LNCaP clone FGC (cell line): ENCODE measurements around the gene WDR1.

ENCODE experiments used
- DNase-seq: peaks from one replicate; pipeline ENCODE4 v3.0.0-alpha.2; 2011; ENCODE audit warnings: low read depth
- H3K4me3 ChIP-seq: 2 replicates; pipeline ENCODE4 v1.5.1; 2011; ENCODE audit warnings: mild to moderate bottlenecking, low read depth, low read length, control low read depth
- TF ChIP-seq, protein P1 (sequence below): IDR thresholded peaks from 2 replicates; pipeline ENCODE4 v1.5.1; 2012; ENCODE audit warnings: mild to moderate bottlenecking; ENCODE audit not compliant: control insufficient read depth, insufficient read depth; ENCODE audit errors: extremely low read depth

The WDR1 gene

DNA sequence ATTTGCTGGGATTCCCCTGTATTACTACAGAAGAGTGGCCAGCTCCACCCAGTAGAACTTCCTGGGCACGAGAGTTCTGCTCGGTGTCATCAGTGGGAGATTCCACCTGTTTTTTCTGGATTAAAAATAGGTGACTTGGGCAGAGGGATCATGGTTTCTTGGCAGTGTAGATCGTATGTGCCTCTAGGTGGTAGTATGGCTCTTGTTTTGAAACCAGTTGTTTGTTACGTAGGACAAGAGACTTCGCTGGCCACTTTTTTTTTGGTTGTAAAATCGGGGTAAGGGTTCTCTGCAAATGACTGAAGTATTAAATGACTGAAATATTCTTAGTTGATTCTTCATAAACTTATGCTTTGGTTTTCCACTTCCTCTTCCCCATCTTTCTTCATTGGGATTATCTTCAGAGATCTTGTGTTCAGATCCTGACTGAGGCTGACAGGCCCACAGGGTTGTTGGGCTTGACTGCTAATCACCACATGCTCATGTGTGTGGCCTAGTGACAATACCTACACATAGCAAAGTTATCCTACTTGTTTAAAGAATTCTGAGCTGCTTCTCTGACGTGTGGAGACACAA is 43.8 kb upstream of the WDR1 start:
- no peak overlapping the region for H3K4me3 ChIP-seq
- DNase-seq = no peak
- TF ChIP-seq, protein P1, sequence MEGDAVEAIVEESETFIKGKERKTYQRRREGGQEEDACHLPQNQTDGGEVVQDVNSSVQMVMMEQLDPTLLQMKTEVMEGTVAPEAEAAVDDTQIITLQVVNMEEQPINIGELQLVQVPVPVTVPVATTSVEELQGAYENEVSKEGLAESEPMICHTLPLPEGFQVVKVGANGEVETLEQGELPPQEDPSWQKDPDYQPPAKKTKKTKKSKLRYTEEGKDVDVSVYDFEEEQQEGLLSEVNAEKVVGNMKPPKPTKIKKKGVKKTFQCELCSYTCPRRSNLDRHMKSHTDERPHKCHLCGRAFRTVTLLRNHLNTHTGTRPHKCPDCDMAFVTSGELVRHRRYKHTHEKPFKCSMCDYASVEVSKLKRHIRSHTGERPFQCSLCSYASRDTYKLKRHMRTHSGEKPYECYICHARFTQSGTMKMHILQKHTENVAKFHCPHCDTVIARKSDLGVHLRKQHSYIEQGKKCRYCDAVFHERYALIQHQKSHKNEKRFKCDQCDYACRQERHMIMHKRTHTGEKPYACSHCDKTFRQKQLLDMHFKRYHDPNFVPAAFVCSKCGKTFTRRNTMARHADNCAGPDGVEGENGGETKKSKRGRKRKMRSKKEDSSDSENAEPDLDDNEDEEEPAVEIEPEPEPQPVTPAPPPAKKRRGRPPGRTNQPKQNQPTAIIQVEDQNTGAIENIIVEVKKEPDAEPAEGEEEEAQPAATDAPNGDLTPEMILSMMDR = peak; percentile 50

DNA sequence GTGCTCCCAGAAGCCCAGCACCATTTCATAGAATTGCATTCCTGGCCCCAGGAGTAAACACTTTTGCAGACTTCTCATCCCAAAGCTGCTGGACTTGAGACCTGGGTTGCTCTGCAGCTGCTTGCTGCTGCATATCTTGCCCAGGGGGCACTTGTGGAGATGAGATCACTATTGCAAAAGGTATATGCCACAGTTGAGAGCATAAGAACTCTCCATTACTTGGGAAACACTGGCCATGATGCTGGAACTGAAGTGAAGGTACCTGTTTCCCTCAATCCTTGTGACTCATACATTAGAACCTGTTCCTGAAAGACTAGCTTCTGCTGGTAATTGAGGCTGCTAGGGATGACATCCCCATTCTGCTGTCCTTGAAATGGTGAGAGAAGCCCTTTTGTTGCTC is 43.1 kb upstream of the WDR1 start:
- no peak overlapping the region for H3K4me3 ChIP-seq
- TF ChIP-seq, protein P1 = no peak
- DNase-seq = no peak

DNA sequence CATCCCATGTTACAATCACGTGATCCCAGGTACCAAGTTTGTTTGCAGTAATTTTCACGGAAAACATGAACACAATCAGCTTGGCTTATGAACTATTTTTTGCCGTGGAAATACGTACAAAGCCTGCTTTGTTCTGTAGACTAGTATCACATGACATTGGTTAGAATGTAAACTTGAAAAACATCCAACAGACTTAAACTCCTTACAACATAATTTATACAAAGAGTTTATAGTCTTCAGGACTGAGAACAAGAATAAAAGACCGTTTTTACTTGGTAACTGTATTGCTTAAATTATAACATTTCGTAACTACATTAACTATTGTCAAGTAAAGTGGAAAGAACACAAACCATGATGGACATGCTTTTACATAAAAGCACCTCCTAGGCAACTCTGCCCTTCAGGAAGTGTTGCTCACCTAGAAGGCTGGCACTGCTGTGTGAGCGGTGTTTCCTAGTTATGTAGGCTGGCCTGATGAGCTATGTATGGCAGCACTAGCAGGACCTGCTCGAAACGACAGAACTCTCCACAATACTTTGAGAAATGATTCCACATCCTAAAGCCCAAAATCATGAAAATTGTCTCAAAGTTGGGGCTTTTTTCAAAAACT is 41.8 kb upstream of the WDR1 start:
- no peak overlapping the region for H3K4me3 ChIP-seq
- no peak for DNase-seq
- TF ChIP-seq, protein P1 = no peak

DNA sequence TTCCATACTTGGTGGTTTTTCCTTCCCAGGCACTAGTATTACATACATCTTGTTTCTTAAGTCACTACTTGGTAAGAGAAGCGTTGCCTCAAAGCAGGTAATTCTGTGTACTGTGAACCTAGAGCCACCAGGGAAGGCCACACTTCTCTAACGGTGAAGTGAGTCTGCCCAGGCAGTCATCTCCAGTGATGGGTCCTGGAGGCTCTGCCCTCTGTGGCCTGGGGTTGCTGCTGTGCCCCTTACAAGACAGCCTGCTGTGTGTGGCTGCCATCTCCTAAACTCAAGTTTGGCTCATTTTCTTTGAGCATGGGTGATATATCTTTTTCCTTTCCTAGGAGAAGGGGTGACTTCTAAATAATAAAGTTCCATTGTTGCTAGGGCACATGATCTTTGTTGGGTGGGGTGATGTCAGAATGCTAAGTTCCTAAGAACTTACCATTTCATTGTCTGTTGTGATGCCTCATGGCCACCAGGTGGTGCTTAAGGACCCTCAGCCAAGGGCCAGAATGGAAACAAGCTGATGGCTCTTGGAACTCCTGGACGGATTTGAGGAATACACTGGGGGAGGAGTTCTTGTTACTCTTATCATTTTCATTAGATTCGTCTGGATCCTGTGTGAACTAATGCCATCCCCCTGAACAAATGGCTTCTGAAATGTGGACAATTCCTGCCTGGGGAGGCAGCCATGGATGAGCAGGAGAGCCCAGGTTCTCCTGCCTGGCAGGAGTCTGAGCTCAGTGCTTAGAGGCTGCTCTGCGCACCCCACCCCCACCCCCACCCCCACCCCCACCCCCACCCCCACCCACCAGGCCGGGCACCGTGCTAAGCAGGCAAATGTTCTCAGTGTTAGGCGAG is 41.1 kb upstream of the WDR1 start:
- H3K4me3 ChIP-seq = no peak overlapping the region
- no peak for DNase-seq
- TF ChIP-seq, protein P1 = peak; percentile 91

DNA sequence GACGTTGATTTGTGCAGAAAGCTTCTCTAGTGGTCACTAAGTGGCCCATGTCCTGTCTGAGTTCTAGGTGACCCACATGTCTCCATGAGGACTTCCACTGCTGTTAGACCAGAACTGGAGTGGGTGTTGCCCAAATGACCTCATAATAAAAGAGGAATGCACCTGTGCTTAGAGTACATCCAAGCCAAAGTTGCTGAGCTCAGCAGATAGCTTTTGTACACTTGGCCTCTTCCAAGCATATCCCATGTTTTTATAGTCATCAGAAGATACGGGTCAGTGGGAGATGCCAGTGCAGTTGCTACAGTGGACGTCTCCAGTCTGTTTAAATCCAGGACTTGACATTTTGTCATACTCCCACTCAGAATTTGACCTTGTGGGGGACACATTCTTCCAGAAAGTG is 37.6 kb upstream of the WDR1 start:
- no peak for DNase-seq
- TF ChIP-seq, protein P1 = no peak
- no peak overlapping the region for H3K4me3 ChIP-seq

DNA sequence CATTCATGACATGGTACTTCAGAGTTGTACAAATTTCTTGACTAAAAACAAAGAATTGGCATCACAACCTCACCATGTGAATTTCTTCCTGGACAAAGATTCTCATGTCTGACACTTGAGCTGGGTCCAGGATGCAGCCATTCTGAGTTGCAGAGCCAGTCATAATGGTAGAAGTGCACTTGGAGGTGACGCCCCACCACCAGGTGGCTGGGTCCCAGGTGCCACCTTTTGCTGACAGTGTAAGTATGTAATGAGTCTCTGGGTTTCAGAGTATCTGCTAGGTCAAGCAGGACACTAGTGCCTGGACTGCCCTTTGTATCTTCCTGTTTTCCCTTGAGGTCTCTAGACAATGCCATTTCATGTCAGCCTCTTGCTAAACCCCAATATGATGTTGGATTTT is 36.6 kb upstream of the WDR1 start:
- H3K4me3 ChIP-seq = no peak overlapping the region
- TF ChIP-seq, protein P1 = no peak
- no peak for DNase-seq
